Bronchial epithelial cell (primary cell): ENCODE data around the gene GPR158. TPM values are rescaled to one million over a fixed set of nuclear protein-coding genes. Genes with fewer than 3 reads are reported as not detected.

Experiments
- DNase-seq: peaks from one replicate; pipeline ENCODE4 v3.0.0-alpha.2; 2010; ENCODE audit warnings: low read depth
- FAIRE-seq: peaks from 2 replicates; lab custom pipeline; 2011; peaks lifted over from hg19 to GRCh38; lab: Jason Lieb, UNC
- H3K27me3 ChIP-seq: 2 replicates; pipeline ENCODE4 v1.5.1; 2011; ENCODE audit warnings: low read length; ENCODE audit not compliant: control insufficient read depth, insufficient read depth
- H3K36me3 ChIP-seq: 2 replicates; pipeline ENCODE4 v1.5.1; 2011; ENCODE audit warnings: low read length; ENCODE audit not compliant: control insufficient read depth, insufficient read depth
- H3K4me3 ChIP-seq: 2 replicates; pipeline ENCODE4 v1.5.1; 2011; ENCODE audit warnings: mild to moderate bottlenecking, low read depth, low read length, control low read depth
- CTCF ChIP-seq: IDR thresholded peaks from 2 replicates; pipeline ENCODE4 v1.5.1; 2011; ENCODE audit warnings: mild to moderate bottlenecking, moderate library complexity, low read length, control low read depth, inconsistent platforms; ENCODE audit not compliant: insufficient read depth, severe bottlenecking
- total RNA-seq: library from RNA; depleted of rRNA; stranded (reverse); fragments of >200 nt; gene quantifications from 2 replicates; pipeline ENCODE4 v1.2.1, GENCODE V29; 2014

The GPR158 gene
- total RNA-seq, 1 donor from 2014 or later = under 0.01 TPM

GRCh38 chr10:25504306-25504705 is 329.5 kb downstream of the GPR158 start:
- Histone ChIP-seq H3K36me3 (no peaks in the 10 kb centered on the region), H3K4me3 (no peak overlapping the region), H3K27me3 (no peaks in the 10 kb centered on the region)
- FAIRE-seq (no peak), DNase-seq (no peak)
- no peak for TF ChIP-seq CTCF

DNA sequence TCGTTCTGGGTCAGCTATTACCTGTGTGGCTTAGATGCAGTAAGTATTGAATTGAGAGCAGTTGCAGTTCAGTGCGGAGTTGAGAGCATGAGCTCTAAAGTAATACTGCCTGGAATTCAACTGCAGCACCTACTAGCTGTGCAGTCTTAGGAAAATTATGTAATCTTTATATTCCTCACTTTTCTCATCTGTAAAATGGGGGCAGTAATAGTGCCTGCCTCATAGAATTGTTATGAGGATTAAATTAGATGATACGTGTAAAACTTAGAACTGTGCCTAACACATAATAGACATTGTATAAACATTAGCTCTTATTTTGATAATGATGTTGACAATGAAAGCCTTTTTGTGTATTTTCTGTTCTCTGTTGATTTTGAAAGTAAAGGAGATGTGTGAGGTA is 330.0 kb downstream of the GPR158 start:
- FAIRE-seq (no peak), DNase-seq (no peak)
- no peaks in the 10 kb centered on the region for H3K27me3 ChIP-seq
- no peak overlapping the region for H3K4me3 ChIP-seq
- no peaks in the 10 kb centered on the region for H3K36me3 ChIP-seq
- no peak for TF ChIP-seq CTCF

GRCh38 chr10:25505466-25505865 is 330.7 kb downstream of the GPR158 start:
- DNase-seq (no peak), FAIRE-seq (no peak)
- Histone ChIP-seq H3K4me3 (no peak overlapping the region), H3K36me3 (no peaks in the 10 kb centered on the region), H3K27me3 (no peaks in the 10 kb centered on the region)
- no peak for TF ChIP-seq CTCF

GRCh38 chr10:25506821-25507335 is 332.1 kb downstream of the GPR158 start:
- no peaks in the 10 kb centered on the region for H3K36me3 ChIP-seq
- FAIRE-seq = no peak

GRCh38 chr10:25508112-25508815 is 333.5 kb downstream of the GPR158 start:
- TF ChIP-seq CTCF = no peak
- no peaks in the 10 kb centered on the region for H3K27me3 ChIP-seq
- no peaks in the 10 kb centered on the region for H3K36me3 ChIP-seq
- no peak overlapping the region for H3K4me3 ChIP-seq
- FAIRE-seq (no peak), DNase-seq (no peak)

More at GRCh38 chr10:25506821-25507335, 332.1 kb downstream of the GPR158 start:
- no peak overlapping the region for H3K4me3 ChIP-seq
- no peak for TF ChIP-seq CTCF
- DNase-seq = no peak
- no peaks in the 10 kb centered on the region for H3K27me3 ChIP-seq
